HPDE6-E6E7 (cell line): ENCODE results near the gene TMEM145.

ENCODE experiments used
- DNase-seq: peaks from one replicate; pipeline ENCODE4 v3.0.0; 2011; ENCODE audit warnings: missing footprints; ENCODE audit errors: extremely low spot score

The TMEM145 gene

GRCh38 chr19:42288881-42289555 lies 24.1 kb upstream of the TMEM145 start:
- DNase-seq = no peak

GRCh38 chr19:42289556-42290041 lies 23.5 kb upstream of the TMEM145 start:
- DNase-seq = no peak

- DNase-seq = no peak
Measured at GRCh38 chr19:42290136-42290522, 23.0 kb upstream of the TMEM145 start.

- no peak for DNase-seq
Measured at GRCh38 chr19:42290523-42291434, 22.3 kb upstream of the TMEM145 start.

GRCh38 chr19:42291435-42291810 lies 21.7 kb upstream of the TMEM145 start:
- DNase-seq = no peak

- DNase-seq = no peak
Measured at GRCh38 chr19:42292042-42292960, 20.8 kb upstream of the TMEM145 start.

GRCh38 chr19:42292963-42293362 lies 20.1 kb upstream of the TMEM145 start:
- no peak for DNase-seq

GRCh38 chr19:42293540-42293939 lies 19.6 kb upstream of the TMEM145 start:
- DNase-seq = no peak

- DNase-seq = no peak
Measured at GRCh38 chr19:42293948-42294347, 19.2 kb upstream of the TMEM145 start.

GRCh38 chr19:42294471-42295137 lies 18.5 kb upstream of the TMEM145 start:
- no peak for DNase-seq

- DNase-seq = no peak
Measured at GRCh38 chr19:42295342-42295741, 17.8 kb upstream of the TMEM145 start.

- peak; percentile 67 for DNase-seq
Measured at GRCh38 chr19:42295831-42296525, 17.1 kb upstream of the TMEM145 start.

GRCh38 chr19:42297039-42297438 lies 16.1 kb upstream of the TMEM145 start:
- DNase-seq = no peak

GRCh38 chr19:42301646-42302203 lies 11.4 kb upstream of the TMEM145 start, which contains the start of gene PRR19:
TSS of gene PRR19 (plus strand) at chr19:42302132. CDS start at chr19:42309585, 7,453 bp downstream.
- no peak for DNase-seq

GRCh38 chr19:42303101-42303464 lies 10.0 kb upstream of the TMEM145 start:
- DNase-seq = no peak

- DNase-seq = no peak
Measured at GRCh38 chr19:42303876-42304275, 9.2 kb upstream of the TMEM145 start.

GRCh38 chr19:42306646-42307045 lies 6.5 kb upstream of the TMEM145 start:
- DNase-seq = no peak

- no peak for DNase-seq
Measured at GRCh38 chr19:42309686-42310085, 3.4 kb upstream of the TMEM145 start.

GRCh38 chr19:42311657-42312056 lies 1.5 kb upstream of the TMEM145 start:
- no peak for DNase-seq

GRCh38 chr19:42312370-42312769 lies 739 bp upstream of the TMEM145 start:
- no peak for DNase-seq
